ENCODE results near the gene AATK.

Gene AATK, protein sequence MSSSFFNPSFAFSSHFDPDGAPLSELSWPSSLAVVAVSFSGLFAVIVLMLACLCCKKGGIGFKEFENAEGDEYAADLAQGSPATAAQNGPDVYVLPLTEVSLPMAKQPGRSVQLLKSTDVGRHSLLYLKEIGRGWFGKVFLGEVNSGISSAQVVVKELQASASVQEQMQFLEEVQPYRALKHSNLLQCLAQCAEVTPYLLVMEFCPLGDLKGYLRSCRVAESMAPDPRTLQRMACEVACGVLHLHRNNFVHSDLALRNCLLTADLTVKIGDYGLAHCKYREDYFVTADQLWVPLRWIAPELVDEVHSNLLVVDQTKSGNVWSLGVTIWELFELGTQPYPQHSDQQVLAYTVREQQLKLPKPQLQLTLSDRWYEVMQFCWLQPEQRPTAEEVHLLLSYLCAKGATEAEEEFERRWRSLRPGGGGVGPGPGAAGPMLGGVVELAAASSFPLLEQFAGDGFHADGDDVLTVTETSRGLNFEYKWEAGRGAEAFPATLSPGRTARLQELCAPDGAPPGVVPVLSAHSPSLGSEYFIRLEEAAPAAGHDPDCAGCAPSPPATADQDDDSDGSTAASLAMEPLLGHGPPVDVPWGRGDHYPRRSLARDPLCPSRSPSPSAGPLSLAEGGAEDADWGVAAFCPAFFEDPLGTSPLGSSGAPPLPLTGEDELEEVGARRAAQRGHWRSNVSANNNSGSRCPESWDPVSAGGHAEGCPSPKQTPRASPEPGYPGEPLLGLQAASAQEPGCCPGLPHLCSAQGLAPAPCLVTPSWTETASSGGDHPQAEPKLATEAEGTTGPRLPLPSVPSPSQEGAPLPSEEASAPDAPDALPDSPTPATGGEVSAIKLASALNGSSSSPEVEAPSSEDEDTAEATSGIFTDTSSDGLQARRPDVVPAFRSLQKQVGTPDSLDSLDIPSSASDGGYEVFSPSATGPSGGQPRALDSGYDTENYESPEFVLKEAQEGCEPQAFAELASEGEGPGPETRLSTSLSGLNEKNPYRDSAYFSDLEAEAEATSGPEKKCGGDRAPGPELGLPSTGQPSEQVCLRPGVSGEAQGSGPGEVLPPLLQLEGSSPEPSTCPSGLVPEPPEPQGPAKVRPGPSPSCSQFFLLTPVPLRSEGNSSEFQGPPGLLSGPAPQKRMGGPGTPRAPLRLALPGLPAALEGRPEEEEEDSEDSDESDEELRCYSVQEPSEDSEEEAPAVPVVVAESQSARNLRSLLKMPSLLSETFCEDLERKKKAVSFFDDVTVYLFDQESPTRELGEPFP (N-terminal part only)

DNA sequence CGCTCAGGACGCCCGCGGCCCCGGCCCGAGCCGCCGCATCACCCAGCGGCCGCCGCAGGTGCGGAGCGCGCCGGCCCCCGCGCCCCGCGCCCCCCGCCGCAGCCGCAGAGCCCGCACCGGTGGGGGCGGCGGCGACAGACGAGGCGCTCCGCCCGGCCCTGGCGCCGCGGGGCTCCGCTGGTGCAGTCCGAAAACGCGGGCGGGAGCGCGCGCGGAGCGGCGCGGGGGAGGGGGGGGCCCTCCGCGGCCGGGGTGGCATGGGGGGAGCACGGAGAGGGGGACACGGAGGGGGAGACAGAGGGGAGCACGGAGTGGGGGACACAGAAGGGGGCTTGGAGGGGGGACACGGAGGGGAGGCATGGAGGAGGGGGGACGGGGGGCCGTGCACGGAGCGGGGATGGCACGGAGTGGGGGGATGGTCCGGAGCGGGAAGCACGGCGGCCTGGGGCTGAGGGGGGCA lies at the start of gene AATK:
TSS of gene AATK (minus strand) at position 189 of the 460 bp plus-strand sequence. CDS start 229 bp downstream, outside the sequence.
- DNase-seq (ENCODE audit: low read depth), result no peak

DNA sequence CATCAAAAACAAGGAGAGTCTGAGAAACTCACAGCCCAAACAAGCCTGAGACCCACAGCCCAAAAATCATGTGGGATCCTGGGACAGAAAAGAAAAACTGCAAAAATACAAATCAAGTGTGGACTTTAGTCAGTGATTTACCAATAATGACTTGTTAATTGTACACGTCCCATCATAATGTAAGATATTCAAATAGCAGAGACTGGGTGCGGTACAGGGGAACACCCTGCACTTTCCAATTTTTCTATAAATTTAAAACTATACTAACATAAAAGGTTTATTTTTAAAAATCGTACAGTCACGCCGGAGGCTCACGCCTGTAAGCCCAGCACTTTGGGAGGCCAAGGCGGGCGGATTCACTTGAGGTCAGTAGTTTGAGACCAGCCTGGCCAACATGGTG lies 48.0 kb upstream of the AATK start:
- DNase-seq (ENCODE audit: low read depth), result no peak

DNA sequence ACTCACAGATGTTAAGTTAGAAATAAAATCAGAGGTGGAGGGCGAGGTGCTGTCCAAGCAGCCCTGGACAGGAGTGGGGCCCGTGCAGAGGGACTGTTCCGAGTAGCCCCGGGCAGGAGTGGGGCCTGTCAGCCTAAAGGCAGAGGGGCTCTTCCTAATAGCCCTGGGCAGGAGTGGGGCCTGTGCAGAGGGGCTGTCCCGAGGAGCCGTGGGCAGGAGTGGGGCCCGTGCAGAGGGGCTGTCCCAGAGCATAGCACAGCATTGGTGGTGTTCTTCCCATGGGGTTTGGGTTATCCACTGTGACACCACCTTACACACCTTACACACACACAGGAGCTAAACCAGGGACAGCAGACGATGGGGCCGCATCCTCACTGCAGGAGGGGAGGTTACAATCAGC lies 46.3 kb upstream of the AATK start:
- no peak for DNase-seq (ENCODE audit: low read depth)

DNA sequence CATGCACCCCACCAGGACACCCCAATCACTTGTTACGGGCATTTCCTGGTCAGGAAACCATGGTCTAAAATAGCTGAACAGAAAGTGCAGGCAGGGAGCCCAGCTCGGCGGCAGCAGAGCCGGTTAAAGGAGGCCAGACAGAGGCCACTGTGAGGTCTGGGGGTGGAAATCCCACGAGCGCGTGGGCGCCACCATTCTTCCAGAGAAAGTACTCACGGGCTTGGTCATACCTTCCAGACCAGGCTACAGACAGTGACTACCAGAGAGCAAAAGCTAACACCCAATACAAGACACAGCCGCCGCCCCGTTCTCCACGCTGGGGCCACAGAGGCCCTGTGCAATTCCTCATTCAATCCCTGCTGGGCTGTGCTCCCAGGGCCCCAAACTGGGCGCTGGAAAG lies 44.8 kb upstream of the AATK start:
- DNase-seq (ENCODE audit: low read depth), result no peak

DNA sequence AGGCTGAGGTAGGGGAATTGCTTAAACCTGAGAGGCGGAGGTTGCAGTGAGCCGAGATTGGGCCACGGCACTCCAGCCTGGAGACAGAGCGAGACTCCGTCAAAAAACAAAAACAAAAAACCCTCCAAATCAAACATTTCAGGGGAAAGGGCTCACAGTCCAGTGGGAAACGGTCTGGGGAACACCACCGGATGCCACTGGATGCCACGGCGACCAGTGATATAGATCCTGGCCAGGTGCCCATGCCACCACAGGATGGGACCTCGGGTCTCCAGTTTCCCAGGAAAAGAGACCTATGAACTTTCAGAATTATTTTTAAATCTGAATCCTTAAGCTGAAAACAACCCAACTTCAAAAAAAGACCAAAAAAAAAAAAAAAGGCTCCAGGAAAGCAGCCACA lies 44.4 kb upstream of the AATK start:
- no peak for DNase-seq (ENCODE audit: low read depth)

DNA sequence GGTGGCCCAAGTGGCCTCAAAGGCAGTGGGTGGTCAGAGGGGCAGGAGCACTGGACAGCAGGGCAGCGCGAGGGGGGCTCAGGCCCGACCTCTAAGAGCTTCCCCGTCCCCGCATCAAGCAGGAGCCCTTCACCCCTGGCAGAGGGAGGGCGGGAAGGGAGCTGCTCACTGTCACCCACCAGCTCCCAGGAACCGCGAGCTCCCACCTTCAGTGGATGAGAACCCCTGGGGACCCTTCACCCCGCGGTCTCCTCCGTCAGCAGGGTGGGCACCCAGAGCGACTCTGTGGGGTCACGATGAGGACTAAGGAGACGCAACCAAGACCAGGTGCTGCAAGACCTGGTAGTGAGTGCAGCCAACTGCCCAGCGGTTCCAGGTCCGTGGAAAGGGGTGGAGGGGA lies 43.1 kb upstream of the AATK start:
- no peak for DNase-seq (ENCODE audit: low read depth)

DNA sequence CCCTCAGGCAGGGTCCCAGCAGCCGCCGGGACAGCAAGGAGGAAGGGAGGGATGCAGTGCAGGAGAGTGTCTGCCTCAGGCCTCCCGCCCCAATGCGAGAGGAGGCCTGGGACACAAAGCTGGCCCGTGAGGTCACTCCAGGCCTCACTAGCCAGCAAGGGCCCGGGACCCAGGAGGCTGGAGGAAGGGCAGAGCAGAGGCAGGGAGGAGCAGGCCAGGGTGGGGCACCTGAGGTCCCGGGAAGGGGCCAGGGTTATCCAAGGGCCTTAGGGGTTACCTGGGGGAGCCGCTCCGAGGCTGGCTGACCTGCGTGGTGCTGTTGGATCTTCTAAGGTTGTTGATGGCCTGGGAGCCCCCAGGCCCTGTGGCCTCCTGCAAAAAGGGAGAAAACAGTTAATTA lies 42.6 kb upstream of the AATK start:
- DNase-seq (ENCODE audit: low read depth), result no peak

DNA sequence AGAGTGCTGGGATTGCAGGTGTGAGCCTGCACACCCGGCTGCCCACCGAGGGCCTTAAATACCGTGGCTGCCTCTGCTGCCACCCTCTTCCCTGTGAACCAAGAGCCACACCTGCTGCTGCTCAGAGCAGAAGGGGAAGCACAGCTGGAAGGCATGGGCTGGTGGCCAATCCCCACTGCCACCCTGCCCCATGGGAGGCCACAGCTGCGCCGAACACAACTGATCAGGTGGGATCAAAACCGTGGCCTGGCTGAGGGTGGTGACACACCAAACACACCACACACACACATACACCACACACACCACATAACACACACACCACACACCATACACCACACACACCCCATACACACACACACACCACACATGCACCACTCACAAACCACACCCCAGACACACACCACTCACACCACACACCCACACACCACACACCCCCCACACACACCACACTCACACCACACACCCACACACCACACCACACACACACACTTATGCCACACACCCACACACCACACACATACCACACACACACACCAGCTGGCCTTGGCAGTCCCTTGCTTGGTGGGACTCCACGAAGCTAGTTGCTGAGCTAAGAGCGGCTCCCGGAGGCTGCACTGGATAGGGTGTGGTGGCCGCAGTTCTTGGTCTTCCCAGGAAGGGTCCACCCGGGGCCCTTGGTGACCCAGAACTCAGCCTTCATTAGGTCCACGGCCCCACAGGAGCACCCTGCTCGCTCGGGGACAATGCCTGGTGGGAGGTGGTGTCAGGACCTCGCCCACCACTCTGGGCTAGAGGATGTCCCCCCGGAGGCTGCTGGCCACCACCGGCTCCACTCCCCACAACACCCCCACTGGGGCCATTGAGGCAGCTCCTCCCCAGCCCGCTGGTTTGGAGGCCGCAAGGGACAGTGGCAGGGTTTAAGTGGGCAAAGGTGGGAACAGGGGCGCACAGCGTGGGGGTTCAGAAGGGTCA lies 41.9 kb upstream of the AATK start:
- peak; percentile 26 for DNase-seq (ENCODE audit: low read depth)

DNA sequence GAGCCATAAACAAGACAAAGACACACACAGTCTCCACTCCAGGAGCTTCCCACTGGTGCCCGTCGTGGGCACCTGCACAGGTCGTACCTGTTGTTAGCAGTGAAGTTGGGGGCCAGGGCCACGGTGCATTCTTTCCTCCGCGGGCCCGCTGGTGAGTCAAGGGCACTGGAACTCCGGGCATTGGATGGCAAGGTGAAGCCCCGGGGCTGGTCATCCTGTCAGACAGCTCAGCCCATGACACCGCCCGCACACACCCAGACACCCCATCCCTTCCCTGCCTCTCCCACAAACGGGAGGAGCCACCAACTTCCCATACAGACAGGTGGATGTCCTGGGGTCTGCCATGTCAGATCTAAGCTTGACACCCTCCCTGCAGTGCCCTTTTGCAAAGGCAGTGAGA lies 40.6 kb upstream of the AATK start:
- no peak for DNase-seq (ENCODE audit: low read depth)

DNA sequence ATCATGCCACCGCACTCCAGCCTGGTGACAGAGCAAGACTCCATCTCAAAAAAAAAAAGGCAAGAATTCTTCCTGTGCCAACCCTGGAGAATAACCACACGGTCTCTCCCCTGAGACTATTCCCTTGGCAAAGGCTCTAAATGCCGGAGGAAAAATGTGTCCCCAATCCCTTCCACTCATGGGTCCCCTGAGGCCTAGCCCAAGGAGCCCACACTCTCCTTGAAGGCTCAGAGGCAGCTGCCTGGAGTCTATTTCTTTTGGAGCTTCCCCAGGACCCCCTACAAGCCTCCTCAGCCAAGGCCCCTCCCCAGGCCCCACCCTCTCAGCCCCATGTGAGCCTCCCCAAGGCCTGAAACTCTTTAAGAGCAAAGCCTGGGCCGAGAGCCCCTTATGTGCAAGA lies 40.1 kb upstream of the AATK start:
- DNase-seq (ENCODE audit: low read depth), result no peak

DNA sequence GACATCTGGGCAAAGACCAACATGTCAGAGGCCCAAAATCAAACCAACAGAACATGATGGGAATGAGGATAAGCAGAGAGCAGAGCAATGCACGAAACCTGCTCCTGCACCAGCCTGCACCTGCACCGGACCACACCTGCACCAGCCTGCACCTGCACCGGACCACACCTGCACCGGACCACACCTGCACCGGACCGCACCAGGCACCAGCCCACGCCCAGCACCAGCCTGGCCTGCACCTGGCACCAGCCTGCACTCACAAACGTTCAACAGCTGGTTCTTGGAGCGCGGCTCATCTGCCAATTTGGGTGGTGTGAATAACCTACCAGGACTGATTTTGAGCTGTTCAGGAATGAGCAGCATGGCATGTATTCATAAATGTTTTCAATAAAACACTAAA lies 38.6 kb upstream of the AATK start:
- DNase-seq (ENCODE audit: low read depth), result no peak

DNA sequence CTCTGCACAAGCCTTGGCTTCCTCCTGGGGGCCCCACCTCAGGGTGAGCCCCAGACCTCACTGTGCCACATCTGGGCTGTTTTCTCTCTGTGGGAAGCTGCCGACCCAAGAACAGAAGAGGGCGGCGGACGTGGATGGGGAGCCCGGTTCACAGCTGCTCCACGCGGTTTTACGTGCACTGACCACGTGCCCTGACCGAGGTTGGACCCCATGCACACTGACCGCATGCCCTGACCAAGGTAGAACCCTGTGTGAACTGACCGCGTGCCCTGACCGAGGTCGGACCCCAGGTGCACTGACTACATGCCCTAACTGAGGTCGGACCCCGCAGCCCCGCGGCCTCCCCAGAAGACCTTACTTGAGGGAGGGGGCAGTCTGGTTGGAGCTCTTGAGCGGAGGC lies 37.1 kb upstream of the AATK start:
- no peak for DNase-seq (ENCODE audit: low read depth)

DNA sequence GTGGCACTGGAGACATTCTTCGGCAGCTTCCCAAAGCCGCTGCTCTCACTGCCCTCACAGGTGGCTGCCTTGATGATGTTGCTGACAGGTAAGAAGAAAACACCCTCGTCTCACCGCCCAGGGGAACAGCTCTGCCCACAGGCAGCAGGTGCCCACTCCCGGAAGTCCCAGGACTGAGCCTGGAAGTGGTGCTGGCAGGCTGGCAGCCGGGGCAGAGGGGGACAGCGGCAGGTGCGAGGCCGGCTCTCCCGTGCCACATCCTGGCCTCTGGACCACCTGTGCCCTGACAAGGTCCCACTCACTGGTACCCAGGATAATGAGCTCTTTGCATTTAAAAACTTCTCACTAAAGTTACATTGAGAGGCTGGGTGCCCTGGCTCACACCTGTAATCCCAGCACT lies 36.3 kb upstream of the AATK start:
- no peak for DNase-seq (ENCODE audit: low read depth)

DNA sequence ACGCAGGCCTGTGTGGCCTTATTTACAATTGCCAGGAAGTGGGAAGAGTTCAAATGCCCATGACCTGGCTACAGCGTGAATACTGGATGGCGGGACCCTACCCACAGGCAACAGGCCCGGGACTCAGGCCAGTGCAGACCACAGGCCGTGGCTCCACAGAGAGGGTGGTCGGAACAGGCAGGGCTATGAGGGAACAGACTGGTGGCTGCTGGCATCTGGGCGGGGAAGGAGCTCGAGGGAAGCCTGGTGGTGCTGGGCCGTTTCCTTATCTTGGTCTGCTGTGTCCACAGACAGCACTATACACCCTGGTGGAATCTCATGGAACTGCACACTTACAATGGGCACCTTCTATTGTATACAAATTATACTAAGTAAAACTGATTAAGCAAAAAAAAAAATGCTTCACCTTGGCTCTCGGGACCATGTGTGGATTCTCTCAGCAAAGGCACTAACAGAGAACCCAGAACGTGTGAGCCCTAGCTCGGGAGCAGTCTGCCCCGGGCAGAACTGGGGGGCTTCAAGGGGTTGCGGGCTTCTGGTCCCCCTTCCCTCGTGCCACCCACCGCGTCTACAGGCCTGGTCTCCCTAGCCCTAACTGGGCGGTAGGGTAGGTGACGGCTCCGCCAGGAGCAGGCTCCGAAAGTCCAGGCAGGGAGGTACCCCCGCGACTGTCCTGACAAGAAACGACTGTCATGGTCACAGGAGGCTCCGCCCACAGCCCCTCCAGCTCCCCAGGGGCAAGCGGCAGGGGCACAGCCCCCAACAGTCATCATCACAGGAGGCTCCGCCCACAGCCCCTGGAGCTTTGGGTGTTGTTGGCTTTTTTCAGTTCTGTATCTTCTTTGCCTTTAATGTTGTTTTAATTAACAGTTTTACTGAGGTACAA lies 34.9 kb upstream of the AATK start:
- peak; percentile 83 for DNase-seq (ENCODE audit: low read depth)

DNA sequence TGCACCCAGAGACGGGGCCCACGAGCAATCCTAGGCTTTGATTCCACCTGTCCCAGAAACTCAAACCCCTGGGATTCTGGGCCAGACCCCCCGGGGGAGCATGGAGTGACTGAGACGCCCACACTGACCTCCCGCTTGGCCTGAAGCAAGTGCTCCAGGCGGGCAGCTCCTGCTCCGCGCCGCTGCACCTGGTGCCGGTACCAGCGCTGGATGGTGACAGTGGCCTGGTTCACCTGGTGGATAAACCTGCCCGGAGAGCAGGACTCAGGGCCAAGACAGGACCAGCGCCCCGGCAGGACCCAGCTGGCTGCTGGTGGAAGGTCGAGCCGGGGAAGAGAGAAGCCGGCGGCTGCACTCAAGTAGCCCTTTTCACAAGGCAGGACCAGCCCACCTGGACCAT lies 34.2 kb upstream of the AATK start:
- no peak for DNase-seq (ENCODE audit: low read depth)

DNA sequence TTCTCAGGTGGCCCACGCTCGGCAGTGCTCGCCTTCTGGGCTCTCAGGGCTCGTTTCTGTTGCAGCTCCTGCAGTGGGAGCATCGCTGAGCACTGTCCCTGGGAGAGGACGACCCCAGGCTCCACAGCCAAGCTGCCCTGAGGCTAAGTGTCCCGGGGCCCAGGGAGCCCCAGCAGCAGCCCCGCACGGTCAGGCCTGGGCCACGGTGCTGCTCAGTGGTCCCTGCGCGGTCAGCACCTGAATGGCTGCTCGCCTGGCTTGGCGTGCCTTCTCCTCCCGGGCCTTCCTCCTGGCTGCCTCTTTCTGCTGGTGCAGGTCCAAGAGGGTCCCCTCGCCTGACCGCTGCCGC lies 33.4 kb upstream of the AATK start:
- DNase-seq (ENCODE audit: low read depth), result no peak

DNA sequence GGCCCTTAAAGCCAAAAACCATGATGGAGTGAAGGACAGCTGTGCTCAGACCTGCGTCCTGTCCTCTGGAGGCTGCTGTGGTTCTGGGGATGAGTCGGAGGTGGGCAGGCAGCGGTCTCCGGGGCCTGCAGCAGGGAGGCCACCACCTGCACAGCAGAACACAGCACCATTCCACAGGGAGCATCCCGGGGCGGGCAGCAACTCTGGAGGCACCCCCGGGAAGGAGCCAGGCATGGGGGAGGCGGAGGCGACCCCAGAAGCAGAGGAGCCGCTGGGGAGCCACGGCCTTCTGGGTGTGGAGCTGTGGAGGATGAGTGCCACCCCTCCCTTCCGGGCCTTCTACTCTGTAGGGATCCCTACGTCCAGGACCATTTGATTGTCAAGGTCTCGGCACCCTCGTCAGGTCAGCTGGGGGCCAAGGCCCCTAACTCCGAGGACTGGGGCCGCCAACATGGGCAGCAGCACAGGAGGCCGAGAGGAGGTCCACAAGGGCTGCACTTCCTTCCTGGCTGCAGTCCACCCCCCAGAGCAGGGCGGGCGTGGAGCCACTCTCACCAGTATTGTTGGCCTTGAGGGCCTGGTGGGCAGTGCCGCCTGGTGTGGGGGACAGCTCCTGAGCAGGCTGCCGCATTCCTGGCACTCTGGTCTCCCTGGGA lies 32.9 kb upstream of the AATK start:
- DNase-seq (ENCODE audit: low read depth), result no peak

DNA sequence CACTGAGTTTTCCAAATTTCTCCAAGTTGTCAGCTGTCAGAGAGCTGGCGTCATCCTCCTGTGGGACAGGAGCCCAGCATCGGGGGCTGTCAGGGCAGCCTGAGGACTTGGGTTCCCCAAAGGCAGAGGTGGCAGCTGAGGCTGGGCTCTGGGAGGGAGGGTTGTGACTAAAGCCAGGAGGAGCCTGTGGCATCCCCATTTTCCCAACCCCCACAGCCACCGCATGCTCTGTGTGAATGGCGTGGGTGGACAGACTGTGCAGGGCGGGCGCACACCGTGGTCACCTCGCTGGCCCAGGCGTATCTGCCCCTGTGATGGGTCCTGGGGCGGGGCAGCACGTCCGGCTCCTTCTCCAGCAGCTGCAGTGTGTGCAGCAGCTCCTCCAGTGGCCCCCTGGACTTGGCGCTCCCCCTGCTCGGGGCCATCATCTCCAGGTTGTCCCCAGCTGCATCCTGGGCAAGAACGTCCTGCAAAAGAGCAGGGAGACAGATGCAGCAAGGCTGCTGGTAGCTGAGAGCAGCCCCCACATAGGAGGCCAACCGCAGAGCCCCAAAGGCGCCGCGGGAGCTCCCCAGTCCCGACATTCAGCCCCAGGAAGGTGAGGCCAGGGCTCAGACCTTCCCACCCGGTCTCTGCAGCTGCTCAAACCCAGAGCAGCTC lies 31.9 kb upstream of the AATK start:
- no peak for DNase-seq (ENCODE audit: low read depth)

DNA sequence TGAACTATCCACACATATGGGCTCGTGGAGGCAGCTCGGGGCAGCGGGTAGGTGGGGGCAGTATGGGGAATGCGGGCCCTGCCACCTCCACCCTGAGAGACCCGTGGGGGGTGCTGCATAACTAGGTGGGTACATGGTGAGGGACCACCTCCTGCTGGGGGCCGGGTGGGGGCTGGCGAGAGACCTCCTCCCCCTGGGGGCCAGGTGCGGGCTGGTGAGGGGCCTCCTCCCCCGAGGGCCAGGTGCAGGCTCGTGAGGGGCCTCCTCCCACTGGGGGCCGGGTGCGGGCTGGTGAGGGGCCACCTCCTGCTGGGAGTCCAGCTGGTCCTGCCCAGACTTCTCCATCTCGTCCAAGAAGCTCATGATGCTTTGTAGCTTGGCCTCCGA lies 31.4 kb upstream of the AATK start:
- DNase-seq (ENCODE audit: low read depth), result no peak

Data from ELR (cell line).